Fibroblast of the aortic adventitia (primary cell): ENCODE data around the gene NCKAP5. TPM values are rescaled to one million over a fixed set of nuclear protein-coding genes. Genes with fewer than 3 reads are reported as not detected.

Experiments used
- DNase-seq: peaks from one replicate; pipeline ENCODE4 v3.0.0-alpha.2; 2010; ENCODE audit warnings: low read depth
- H3K4me3 ChIP-seq: 2 replicates; pipeline ENCODE4 v1.5.1; 2011; ENCODE audit warnings: low read depth, mild to moderate bottlenecking, control low read depth, low read length, moderate library complexity
- total RNA-seq: library from RNA; depleted of rRNA; stranded (reverse); fragments of >200 nt; gene quantifications from 2 replicates; pipeline ENCODE4 v1.2.3, GENCODE V29; 2012; ENCODE audit warnings: low replicate concordance
- TF ChIP-seq, protein P1 (sequence below): IDR thresholded peaks from 2 replicates; pipeline ENCODE4 v1.5.1; 2011; ENCODE audit warnings: mild to moderate bottlenecking, low read length, control low read depth, inconsistent platforms; ENCODE audit not compliant: insufficient read depth

NCKAP5 gene
- total RNA-seq, 1 donor, result 4.4 TPM

DNA sequence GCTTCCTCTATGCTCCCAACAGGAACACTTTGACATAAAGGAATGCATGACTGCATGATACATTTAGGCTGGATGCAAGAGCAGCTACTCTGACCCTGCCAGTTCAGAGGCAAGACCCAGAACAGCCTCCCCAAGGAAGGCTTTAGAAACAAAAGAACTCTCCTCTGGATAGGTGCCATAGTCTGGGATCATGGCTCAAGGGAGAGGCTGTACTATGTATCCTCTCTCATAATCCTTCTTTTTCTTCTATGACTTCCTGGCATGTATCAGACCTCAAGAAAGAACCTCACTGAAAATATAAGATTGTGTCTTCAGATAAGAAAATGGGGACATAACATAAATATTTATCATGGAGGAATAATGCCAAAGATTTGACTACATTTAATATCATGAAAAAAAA lies 704.3 kb downstream of the NCKAP5 start:
- TF ChIP-seq, protein P1, sequence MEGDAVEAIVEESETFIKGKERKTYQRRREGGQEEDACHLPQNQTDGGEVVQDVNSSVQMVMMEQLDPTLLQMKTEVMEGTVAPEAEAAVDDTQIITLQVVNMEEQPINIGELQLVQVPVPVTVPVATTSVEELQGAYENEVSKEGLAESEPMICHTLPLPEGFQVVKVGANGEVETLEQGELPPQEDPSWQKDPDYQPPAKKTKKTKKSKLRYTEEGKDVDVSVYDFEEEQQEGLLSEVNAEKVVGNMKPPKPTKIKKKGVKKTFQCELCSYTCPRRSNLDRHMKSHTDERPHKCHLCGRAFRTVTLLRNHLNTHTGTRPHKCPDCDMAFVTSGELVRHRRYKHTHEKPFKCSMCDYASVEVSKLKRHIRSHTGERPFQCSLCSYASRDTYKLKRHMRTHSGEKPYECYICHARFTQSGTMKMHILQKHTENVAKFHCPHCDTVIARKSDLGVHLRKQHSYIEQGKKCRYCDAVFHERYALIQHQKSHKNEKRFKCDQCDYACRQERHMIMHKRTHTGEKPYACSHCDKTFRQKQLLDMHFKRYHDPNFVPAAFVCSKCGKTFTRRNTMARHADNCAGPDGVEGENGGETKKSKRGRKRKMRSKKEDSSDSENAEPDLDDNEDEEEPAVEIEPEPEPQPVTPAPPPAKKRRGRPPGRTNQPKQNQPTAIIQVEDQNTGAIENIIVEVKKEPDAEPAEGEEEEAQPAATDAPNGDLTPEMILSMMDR, result no peak
- H3K4me3 ChIP-seq, result no peak overlapping the region
- DNase-seq, result peak; percentile 11

DNA sequence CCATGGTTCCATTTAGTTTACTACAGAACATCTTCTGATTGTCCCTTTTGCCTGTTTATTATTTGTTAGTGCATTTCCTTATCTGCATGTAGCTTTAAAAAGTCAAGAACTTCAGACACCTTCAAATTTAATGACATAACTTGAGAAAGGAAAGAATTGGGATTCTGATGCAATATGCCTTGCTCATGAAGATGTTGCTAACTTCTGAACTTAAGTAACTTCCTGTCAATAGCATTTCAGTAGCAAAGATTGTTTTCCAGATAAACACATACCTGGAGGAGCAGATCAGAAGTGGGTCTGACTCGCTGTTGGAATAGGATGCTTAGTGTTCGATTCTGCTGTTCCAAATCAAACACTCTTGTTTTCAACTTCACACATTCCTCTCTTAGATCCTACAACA lies 708.0 kb downstream of the NCKAP5 start:
- DNase-seq, result no peak
- TF ChIP-seq, protein P1, result no peak
- H3K4me3 ChIP-seq, result no peak overlapping the region

DNA sequence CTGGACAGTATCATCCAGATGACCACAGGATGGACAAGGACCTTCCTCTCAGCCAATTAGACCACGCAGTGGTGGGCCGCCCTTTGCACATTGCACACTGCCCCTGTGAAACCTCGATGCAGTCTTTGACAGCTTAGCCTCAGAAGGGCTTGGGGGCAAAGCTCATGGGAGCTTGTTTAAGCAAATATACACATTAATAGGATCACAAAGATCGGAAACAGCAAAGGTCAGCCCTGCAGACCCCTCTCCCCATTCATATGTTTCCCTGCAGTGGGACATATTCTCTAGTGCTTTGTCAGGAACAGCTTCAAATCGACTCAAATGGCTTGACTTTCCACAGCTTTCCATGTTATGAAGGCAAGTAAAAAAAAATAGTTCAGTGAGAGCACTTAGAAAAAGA lies 708.7 kb downstream of the NCKAP5 start:
- no peak overlapping the region for H3K4me3 ChIP-seq
- DNase-seq, result no peak
- TF ChIP-seq, protein P1, result no peak

DNA sequence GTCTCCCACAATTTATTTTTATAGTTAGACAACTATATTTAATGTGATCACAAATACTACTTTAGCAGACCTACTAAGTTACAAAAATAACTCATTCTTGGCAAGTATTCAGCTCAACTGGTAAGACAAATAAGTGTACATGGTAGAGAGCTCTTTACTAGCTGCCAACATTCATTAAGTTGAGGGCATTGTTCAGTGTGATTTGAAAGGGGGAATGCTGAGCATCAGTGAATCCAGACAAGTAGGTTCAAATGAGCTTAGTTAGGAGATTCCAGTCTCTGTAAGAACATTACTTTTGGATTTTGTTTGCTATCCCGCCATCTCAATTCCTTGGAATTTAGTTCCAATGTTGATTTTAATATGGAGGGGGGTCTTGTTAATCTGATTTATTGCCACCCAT lies 710.9 kb downstream of the NCKAP5 start:
- no peak overlapping the region for H3K4me3 ChIP-seq
- TF ChIP-seq, protein P1, result no peak
- DNase-seq, result no peak

DNA sequence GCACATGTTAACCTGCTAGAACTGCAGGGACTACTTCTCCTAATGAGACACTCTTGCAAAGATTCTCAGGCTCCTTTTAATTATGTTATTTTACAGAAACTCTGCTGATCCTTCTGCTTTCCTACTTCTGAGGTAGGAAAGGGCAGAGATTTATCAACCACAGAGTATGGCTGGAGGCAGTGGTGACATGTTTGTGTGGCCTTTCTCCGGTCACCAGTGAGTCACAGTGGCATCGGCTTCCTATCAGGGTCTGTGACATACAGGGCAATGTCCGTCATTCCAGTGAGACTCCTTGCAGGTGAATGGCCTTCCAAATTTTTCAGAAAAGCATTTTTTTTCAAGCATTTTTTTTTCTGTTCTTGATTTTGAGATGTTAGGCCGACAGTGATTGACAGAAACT lies 717.6 kb downstream of the NCKAP5 start:
- no peak for DNase-seq
- H3K4me3 ChIP-seq, result no peak overlapping the region
- TF ChIP-seq, protein P1, result no peak

DNA sequence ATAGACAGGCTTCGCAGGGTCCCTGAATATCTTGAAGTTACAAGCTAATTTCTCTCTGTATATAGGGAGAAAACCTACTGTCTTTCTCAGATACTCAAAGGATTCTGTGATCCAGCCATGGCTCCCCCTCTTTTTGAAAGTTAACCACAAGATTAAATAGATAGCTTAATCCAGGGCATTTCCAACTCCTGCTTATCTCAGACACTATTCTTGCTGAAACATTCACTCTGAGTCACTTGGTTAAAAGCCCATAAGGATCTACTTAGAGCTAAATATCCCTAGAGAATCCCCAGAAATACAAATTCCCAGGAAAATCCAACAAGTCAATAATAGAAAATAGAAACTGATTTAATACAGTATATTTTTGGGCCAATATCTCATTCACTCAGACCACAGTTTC lies 719.1 kb downstream of the NCKAP5 start:
- TF ChIP-seq, protein P1, result no peak
- peak; percentile 93 for DNase-seq
- no peak overlapping the region for H3K4me3 ChIP-seq

DNA sequence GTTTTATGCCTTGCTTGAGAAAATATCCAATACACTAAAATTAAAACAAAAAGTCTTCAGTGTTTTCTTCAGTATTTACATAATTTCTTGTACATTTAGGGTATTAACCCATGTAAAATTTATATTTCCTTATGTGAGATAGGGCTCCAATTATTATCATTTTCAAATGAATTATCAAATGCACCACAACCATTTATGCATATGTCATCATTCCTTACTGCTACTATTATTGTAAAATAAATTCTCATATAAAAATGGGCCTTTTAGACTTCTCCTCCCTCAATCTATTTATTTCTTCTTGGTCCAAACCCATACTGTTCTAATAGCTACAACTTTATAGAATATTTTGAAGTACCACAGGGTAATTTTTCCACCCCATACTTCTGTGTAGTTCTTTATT lies 722.9 kb downstream of the NCKAP5 start:
- TF ChIP-seq, protein P1, result no peak
- H3K4me3 ChIP-seq, result no peak overlapping the region
- DNase-seq, result no peak
